C1 segment of cervical spinal cord (tissue), 14 donors: ENCODE results near the gene APOBEC3B.
A peak's percentile ranks its signal among the peaks of the same experiment; 100 is the strongest.
"Not testable (repeated sequence)": the region's sequence is repeated elsewhere in the genome, so short reads cannot be mapped to it uniquely, and the experiment has no call there.

ENCODE experiments used
- DNase-seq, 14 donors: peaks; one replicate each; lab custom pipeline; 2025; lab: John Stamatoyannopoulos, UW

APOBEC3B gene

DNA sequence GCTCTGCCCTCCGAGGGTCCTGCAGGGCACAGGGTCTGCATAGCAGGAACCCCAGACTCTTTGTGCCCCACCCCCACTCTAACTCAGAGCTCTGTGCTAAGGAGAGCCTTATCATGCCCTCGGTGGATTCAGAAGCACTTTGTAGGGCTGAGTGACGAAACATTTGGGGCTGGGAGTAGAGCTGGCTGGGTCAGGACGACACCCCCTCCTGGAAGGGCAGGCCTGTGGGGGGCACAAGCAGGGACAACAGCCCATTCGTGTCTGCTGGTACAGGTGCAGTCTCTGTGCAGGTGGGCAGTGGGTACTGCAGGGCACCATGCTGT, 15.8 kb upstream of the APOBEC3B start:
- no peak for DNase-seq

DNA sequence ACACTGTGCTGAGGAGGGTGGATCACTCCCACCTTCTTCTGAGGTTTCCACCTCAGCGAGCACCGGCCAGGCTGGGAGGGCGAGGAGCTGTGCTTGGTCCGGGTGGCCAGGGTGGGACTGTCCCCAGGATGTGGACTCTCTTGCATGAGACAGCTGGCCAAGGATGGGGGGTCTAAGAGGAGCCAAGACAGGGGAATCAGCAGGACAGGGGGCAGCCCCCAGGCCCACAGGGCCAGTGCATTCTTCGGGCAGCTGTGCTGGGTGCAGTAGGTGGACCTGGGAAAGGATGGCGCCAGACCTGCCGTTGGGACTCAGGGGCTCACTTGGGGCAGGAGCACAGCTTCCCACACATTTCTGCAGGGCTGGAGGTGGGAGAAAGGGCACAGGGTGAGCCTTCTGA, 15.2 kb upstream of the APOBEC3B start:
- no peak for DNase-seq

DNA sequence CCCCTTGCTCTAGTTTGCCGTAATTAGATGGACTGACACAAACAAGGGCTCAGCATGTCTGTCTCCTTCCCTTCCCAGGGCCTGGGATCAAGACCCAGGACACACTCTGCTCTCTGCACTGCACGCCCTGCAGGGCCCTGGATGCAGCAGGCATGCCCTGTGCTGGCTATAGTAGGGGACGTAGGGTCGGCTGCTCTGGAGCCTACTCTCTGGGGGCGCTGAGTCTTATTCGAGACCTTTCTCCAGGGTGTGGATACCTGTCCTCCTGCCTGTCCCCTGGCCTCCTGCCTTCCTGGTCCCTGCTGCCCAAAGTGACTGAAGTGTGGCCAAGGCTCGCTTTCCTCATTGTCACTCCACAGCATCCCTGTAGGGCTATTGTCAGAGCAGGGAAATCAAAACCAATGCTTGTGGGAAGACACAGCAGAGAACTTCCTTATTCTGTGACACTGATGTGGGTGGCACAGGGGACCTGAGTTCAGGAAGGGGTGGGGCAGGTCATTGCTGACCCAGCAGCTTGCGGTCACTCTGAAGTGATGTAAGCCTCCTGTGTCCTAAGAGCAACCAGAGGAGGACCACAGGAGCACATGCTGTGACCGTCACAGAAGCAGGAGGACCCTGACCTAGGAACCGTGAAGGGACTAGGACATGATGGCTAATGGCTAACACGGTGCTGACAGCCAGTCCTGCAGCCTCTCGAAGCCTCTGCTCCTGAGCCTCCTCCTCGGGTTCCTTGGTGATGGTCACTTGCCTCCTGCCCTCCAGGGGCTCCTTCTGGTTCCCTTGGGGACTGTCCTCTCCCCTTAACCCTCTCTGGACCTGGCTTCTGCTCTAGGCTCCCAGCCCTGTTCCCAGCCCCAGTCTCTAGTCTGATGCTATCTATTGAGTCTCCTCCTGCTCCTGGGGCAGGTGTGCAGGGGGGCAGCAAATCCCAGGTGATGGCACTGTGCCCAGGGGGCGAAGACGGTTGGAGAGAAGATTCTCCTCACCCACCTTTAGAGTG, 14.4 kb upstream of the APOBEC3B start:
- DNase-seq: peak in 2 of 14 donors; percentile 31 to 52

DNA sequence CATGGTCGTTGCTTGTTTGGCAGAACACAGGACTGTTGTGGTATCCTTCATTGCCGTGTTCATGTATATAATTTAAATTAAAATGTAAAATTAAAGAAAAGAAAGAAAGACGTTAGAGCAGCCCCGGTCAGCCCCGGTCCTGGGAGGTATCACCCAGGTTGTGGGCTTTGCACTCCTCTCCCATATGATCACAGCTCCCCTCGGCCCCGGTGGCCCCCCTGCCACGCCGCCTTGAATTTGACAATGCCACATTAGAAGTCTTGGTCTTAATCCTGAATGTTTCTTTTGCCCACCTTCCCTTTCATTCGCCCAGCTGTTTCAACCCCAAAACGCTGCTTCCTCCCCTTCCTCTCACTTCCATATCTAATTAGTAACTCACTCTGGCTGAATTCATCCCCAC, 13.3 kb upstream of the APOBEC3B start:
- no peak for DNase-seq

DNA sequence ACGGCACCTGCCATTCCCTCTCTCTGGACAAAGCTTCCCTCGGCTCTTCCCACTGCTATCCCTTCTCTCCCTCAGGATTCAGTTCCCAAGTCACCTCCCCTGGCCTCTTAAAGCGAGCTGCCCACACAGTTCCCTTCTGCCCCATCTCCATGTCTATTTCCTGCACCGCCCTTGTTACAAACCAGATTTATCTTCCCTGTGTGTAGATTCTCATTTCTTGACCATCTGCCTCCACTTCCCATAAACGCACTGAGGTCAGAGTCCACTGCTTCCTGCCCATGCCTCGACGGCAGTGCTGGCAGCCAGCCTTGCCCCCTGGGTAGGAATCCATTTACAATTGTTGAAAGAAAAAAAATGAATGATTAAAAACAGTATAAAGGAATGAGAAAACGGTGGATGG, 11.6 kb upstream of the APOBEC3B start:
- DNase-seq: no peak

DNA sequence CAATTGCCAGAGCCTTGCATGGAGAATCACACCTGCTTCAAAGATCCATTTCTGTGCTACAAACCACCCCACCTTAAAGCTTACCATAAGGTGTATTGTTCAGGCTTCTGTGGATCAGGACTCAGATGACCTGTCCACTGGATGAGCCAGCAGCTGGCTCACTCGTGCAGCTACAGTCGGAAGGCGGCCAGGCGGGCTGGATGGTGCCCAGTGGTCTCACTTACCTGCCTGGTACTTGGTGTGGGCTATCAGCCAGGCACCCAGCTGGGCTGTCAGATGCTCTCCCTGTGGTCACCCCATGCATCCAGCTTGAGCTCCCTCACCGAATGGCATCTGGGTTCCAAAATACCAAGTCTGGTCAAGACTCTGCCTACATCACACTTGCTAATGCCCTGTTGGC, 10.9 kb upstream of the APOBEC3B start:
- no peak for DNase-seq

DNA sequence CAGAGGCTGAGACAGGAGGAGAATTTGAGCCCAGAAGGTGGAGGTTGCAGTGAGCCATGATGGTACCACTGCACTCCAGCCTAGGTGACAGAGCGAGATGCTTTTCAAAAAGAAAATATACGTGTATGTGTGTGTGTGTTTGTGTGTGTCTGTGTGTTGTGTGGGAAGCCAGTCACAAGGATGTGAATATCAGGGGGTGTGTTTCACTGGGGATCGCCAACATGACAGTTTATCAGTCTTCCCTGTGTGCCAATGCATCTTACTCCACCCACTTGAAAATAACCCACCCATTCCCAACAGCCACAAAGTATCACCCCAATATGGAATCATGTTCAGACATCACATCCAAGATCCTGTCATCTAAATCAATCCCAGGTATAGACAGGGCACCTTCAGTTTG, 10.4 kb upstream of the APOBEC3B start:
- DNase-seq: no peak

DNA sequence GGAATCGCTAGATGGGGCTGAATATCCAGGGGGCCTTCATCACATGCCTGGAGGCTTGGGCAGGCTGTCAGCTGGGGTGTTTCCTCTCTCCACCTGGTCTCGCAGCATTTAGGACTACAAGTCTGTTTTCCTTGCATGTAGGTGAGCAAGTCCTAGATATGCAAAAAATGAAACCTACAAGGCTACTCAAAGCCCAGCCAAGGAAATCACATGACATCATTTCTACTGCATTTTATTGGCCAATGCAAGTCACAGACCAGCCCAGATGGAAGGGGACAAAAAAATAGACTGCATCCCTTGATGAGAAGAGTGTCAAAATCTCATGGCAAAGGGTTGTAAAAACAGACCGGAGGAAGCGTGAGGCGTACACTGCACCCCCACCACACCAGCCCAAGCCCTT, 9.6 kb upstream of the APOBEC3B start:
- DNase-seq: no peak

DNA sequence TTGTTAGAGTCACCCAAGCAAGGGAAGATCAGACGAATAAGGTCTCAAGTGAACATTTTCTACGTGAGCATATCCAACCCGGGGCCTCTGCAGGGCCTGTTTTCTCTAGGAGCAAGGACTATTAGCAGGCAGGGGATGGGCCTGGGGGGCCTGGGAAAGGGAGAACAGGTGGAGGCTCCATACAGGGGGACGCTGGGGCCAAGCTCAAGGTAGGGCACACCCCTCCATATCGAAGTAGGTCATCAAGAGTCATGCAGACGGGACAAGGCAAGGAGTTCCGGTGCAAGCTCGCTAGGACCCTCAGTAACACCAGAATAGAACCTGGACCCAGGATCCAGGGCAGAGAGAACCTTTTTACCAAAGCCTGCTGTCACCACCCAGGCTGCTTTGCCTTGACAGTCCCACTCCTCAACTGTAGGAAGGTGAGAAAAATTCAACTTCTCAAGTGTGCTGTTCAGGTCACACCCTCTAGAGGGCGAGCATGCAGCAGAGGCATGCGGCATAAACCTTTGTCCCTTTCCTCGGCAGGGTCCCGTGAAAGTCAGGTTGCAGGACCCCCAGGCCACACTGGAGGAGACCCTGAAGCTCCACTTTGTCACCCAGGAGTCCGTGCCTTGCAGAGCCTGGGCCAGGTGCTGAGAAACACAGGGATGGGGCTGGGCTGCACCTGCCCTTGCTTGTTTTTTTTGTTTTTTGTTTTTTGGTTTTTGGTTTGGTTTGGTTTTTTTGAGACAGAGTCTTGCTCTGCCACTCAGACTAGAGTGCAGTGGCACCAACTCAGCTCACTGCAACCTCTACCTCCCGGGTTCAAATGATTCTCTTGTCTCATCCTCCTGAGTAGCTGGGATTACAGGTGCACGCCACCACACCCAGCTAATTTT, 8.6 kb upstream of the APOBEC3B start:
- DNase-seq: no peak

DNA sequence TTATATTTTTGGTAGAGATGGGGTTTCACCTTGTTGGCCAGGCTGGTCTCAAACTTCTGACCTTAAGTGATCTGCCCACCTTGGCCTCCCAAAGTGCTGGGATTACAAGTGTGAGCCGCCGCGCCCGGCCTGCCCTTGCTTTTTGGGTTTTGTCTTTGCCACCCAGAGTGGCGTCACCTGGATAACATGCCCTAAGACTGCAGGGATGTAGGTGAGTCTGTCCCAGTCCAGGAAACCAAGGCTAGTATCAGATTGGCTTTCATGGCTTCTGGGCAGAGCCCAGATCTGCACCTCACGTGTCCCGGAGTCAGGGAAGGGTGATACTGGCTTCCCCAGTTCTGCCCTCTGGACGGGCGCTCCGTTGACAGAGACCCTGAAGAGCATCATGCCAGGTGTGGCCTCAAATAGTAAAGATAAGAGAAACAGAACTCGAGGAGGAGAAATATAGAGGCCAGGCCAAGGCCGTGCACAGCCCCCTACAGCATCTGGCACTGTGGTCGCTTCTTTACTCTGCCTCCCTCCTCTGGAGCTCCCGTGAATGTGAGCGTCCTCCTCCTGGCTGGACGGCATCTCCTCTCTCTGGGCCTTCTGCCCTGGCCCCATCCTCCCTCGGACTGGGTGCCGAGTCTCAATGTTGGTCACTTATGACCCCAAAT, 7.8 kb upstream of the APOBEC3B start:
- no peak for DNase-seq

DNA sequence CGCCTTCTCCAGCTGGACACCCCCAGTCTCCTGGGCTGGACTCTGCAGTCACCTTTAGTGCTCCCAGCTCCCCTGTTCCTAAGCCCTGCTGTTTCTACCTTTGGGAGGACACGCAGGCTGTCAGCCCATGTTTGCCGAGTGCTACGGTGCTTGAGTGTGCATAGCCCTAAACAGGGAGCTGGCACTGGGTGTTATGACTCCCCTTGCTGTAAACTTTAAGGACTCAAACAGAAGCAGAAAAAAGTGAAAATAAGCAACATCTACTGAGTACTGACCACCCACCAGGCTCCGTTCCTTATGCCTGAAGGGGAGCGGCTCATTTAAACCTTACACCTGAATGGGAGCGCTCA, 7.3 kb upstream of the APOBEC3B start:
- DNase-seq: no peak

DNA sequence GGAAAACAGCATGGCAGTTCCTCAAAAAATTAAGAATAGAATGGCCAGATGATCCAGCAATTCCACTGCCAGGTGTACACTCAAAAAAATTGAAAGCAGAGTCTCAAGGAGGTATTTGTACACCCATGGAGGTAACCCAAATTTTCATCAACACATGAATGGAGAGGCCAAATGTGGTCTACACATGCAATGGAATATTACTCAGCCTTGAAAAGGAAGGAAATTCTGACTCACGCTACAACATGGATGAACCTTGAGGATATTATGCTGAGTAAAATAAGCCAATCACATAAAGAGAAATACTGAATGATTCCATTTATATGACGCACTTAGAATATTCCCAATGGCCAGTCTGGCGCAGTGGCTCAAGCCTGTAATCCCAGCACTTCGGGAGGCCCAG, 4.9 kb upstream of the APOBEC3B start:
- not testable (repeated sequence) for DNase-seq

DNA sequence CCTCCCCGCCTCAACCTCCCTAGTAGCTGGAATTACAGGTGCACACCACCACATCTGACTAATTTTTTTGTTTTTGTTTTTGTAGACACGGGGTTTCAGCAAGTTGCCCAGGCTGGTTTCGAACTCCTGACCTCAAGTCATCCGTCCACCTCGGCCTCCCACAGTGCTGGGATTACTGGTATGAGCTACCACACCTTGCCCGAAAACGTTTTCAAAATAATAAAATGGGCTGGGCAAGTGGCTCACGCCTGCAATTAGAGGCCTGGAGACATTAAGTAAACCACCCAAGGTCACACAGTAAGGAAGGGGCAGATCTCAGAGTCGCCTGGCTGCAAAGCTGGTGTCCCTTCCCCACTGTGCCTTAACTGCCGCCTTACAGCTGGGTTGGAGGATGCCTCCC, 1.6 kb upstream of the APOBEC3B start:
- not testable (repeated sequence) for DNase-seq

DNA sequence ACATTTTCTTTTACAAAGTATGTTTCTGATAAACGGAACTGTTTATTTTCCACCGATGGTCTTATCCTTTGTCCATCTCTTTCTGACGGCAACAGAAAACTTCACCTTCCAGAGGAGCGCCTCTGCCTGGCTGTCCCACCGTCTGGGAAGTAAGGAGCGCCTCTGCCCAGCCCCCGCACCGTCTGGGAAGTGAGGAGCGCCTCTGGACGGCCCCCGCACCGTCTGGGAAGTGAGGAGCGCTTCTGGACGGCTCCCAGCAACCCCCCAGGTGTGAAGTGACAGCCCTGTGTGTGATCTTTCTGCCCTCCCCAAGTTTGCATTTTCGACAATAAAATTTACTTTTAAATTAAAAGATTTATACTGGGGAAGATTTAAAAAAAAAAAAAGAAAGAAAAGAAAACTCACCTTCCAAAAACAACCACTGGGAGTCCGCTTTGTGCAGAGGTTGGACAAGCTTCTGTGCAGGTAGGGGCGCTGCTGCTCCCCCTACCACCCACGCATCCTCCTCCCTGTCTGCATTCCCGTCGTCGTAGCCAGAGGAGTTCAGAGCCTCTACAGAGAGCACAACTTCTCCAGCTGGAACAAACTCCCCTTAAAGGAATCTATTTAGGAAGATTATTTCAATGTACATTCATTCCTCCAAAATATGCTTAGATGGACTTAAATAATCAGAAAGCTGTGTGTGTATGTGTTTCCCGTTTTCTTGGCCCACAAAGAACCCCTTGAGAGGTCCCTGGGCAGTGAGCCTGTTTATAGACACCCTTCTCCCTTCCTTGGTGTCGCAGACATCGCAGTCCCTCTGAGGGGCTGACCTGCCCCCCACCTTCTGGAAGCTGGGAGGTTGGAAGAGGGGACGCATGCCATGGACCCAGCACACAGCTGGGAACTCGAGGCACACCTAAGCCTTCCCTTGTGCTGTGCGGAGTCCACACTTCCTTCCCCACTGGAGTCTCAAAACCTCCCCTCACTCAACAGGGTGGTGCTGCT, 849 bp upstream of the APOBEC3B start:
- no peak for DNase-seq

DNA sequence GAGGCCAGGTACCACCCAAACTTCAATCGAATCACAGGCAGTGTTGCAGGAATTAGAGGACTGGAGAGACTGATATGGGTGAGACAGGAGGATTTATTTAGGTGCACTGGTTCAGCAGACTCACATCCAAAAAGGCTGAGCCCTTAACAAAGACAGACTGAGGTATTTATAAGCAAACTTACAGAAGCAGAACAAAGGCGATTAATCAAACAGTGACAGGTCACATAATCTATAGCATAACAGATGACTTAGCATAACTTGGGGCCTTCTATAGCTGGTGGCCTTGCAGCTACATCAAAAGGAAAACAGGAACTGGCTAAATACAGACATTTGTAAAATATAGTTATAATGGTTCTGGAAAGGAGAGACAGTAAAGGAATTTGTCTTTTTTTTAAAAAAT, 2.1 kb downstream of the APOBEC3B start:
- no peak for DNase-seq

DNA sequence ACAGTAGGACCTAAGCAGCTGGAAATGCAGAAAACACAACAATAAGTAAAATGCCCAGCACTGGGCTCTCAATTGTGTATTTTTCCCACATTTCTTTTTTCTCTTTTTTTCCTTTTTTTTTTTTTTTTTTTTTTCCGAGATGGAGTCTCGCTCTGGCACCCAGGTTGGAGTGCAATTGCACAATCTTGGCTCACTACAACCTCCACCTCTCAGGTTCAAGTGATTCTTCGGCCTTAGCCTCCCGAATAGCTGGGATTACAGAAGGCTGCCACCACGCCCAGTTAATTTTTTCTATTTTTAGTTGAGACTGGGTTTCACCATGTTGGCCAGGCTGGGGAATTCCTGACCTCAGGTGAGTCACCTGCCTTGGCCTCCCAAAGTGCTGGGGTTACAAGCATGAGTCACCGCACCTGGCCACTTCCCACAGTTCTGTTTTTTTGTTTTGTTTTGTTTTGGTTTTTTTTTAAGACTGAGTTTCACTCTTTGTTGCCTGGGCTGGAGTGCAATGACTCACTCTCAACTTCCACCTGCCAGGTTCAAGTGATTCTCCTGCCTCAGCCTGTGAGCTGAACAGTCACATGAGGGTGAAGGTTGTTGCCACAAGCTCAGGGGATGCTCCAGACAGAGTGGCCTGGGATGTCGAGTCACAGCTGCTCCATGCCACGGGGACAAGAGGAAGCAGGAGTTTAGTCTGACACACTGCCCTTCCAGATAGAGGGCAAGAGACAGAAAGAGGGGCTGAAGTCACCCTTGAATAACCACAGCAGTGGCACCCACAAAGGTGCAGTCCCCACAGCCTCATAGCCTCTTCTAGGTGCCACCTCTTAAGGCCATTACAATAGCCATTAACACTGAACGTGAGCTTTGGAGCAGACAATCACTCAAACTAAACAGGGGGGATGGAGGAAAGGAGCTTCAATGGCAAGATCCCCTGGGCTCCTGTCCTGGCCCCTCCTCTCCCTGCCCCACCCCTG, 2.9 kb downstream of the APOBEC3B start:
- DNase-seq: not testable (repeated sequence)

DNA sequence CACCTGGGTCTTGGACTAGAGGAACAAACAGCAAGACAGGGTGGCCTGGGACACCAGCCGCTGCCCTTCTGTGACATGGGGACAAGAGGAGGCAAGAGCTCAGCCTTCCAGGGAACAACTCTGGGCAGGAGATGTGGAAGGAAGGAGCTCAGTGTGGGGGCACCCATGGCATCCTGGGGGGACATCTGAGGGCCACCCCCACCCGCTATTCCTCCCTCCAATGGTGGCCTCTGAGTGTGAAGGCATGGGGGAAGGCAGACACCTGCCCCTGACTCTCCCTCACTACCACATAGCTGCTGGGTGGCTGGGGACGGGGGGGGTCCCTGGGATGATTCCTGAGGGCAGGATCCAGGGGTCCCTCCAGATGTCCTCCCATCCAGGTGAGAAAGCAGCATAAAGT, 4.5 kb downstream of the APOBEC3B start:
- no peak for DNase-seq

DNA sequence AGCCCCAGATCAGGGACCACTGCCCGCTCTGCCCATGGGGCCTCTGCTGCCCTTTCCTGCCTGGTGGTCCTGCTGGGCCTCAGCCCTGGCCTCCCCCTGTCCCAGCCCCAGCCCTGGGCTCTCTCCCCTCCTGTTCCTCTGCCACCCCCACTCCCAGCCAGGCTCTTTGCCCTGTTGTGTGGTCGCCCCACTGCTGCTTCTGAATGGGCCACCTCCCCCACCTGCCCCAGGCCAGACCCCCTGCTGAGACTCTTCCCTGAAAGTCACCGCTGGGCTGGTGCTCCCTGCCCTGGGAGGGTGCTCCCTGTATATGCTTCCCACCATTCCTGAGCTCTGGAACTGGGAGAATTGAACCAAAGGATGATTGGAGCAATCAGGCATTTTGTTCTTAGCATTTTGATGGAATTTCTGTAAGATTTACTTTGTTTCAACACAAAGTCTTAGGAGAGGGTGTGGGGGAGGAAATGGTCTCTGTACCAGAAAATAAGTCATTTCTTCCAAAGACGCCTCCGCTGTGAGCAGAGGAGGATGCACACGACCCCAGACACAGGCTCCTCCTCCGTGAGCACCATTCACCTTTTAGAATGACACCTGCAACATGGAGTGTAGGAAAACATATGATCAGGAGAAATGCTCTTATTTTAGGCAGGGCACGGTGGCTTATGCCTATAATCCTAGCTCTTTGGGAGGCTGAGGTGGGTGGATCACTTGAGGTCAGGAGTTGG, 5.2 kb downstream of the APOBEC3B start:
- no peak for DNase-seq

DNA sequence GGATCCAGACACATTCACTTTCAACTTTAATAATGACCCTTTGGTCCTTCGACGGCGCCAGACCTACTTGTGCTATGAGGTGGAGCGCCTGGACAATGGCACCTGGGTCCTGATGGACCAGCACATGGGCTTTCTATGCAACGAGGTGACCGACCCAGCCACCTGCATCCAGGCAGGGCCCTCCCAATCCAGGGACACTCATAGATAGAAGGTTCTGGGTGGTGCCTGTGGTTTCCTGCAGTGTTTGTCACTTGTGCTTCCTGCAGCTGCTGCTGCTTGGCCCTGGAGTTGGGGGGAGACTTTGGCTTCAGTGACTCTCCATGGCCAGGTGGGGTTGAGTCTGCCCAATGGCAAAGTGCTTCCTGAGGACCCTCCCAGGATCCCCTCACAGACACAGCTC, 7.3 kb downstream of the APOBEC3B start:
- no peak for DNase-seq
